HL-60/S4 treated with phorbol 12-myristate 13-acetate at 8.2 ng/mL for 4 days and 3 days (cell line): Measurements from ENCODE around the gene ITGA2B.
"Not testable (repeated sequence)": the region's sequence is repeated elsewhere in the genome, so short reads cannot be mapped to it uniquely, and the experiment has no call there.

Experiments
- in situ Hi-C: fragments of 300-500 bp; cut with MboI; formaldehyde crosslinking; loops from 2 replicates; pipeline ENCODE4 v1.15.0; 2022; ENCODE audit warnings: low sequenced_read_pairs

ITGA2B gene

GRCh38 chr17:44333371-44333770 is 56.1 kb downstream of the ITGA2B start:
- in situ Hi-C loops = no loop called here

GRCh38 chr17:44331249-44331760 is 58.1 kb downstream of the ITGA2B start:
- in situ Hi-C loops = no loop called here

- in situ Hi-C loops = not testable (repeated sequence)
Observed at GRCh38 chr17:44330263-44330662, 59.2 kb downstream of the ITGA2B start.

- in situ Hi-C loops = loop anchor here (10.0 kb wide), 1 partner anchor 105 kb away; no protein-coding TSS in a partner anchor
Observed at GRCh38 chr17:44329516-44329915, 59.9 kb downstream of the ITGA2B start.

- in situ Hi-C loops = loop anchor here (10.0 kb wide), 1 partner anchor 103 kb away; no protein-coding TSS in a partner anchor
Observed at GRCh38 chr17:44327715-44328449, 61.6 kb downstream of the ITGA2B start.

- in situ Hi-C loops = loop anchor here (10.0 kb wide), 1 partner anchor 102 kb away; no protein-coding TSS in a partner anchor
Observed at GRCh38 chr17:44326861-44327444, 62.5 kb downstream of the ITGA2B start.

GRCh38 chr17:44324571-44325275 is 64.7 kb downstream of the ITGA2B start, which contains the start of gene SLC25A39:
SLC25A39 (minus strand) TSS chr17:44324823; CDS start chr17:44323562, 1,261 bp downstream.
- in situ Hi-C loops = loop anchor here (10.0 kb wide), 1 partner anchor 100 kb away; no protein-coding TSS in a partner anchor

GRCh38 chr17:44324092-44324570 is 65.3 kb downstream of the ITGA2B start:
- in situ Hi-C loops = loop anchor here (10.0 kb wide), 1 partner anchor 99 kb away; no protein-coding TSS in a partner anchor

GRCh38 chr17:44323359-44324091 is 65.9 kb downstream of the ITGA2B start:
- in situ Hi-C loops = loop anchor here (10.0 kb wide), 1 partner anchor 99 kb away; no protein-coding TSS in a partner anchor

- in situ Hi-C loops = loop anchor here (10.0 kb wide), 1 partner anchor 98 kb away; no protein-coding TSS in a partner anchor
Observed at GRCh38 chr17:44322236-44322895, 67.1 kb downstream of the ITGA2B start.
